HG02763 (cell line): ENCODE results near the gene FAM241B.

ENCODE experiments used
- ATAC-seq: cut with Tn5 transposase; IDR thresholded peaks from one replicate; pipeline ENCODE4 v1.9.1; 2021; ENCODE audit warnings: mild to moderate bottlenecking, moderate library complexity; ENCODE audit not compliant: unreplicated experiment

FAM241B gene

DNA sequence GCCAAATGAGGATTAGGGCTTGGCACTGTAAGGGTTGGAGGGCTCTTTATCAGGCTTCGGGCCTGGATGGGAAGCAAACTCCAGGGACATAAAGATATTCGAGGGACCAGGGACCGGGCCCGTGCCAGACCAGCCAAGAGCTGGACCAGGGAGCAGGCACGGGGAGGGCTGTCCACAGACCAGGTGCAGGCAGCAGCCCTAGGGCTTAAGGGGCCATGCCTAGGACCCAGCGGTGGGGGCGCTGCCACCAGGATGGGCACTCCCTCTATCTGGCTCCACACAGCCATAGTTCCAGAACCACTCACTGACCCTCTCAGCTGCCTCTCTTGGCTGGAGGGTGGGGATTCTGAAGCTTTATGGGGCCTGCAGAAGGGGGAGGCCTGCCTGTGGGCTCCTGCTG is 32.9 kb downstream of the FAM241B start:
- no peak for ATAC-seq

DNA sequence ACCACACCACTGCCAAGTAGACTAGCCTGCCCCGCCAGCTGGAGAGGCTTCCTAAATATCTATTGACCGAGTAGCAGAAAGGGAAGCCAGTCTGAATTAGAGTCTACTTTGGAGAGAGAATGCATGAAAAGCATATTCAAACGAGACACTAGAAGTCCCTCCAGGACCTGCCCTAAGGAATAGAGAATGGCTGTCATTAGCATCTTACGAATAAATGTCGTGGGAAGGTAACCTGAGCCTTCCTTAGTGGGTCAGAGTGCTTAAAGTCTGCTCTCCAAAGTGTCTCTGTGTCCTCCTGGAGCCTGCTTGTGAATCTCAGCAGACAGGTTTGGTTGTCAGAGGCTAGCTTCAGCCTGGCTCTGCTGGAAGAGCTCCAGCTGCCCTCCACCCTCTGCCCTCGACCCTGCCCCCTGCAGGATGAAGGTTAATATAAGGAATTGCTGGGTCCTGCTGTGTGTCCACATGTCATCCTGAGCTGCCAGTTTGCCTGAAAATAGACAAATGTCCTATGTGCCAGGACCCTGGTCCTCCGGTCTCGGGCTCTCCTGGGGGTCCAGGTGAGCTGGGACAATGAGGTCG is 33.4 kb downstream of the FAM241B start:
- ATAC-seq = no peak

DNA sequence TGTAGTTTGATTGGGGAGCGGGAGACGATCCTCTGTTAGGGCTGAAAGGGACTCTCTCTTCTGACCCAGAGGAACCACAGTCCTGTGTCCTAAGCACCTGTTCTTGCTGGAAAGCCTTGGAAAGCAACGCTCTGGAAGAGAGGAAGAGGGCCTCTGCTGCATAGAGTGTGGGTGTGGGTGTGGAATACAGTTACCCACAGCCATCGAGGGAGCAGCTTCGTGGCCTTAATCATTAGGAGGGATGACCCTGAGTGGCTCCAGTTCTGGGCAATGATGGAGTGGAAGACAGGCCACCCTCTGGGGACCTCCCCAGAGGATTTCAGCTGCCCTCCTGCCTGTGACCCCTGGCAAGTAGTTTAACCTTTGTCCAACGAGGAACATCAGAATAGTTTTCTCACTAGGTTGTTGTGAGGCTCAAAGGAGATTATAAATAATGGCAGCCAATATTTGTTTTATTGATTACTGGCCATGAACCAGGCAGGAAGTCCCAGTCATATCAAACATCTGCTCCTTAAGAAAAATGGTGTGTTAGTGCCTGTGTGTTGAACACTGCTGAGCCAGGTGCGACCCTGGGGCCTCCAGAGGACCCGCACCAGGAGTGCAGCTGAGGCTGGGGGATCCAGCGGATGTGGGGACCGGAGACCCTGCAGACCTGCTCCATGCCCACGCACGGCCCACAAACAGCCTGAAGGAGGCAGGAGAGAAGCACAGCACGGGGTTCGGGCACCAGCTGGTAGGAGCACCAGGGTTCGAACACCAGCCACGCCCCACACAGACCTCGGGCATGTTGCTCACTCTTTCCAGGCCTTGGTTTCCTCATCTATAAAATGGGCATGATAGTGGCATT is 35.6 kb downstream of the FAM241B start:
- ATAC-seq = no peak

DNA sequence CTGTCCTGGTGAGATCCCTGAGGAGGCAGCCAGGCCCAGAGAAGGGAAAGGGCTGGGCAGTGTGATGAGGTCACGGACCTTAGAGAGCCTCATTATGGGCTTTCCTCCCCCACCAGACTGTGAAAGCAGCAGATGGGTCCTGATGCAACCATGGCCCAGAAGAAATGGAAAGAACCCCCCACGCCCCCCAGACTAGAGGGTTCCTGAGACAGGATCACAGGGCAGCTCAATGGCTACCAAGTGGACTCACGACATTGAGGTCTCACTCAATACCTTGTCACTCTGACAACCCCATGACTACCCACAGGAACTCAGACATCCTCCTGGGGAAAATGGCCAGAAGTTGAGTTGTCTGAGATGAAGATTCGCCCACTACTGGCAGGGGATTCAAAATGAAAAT is 36.7 kb downstream of the FAM241B start:
- ATAC-seq = no peak

DNA sequence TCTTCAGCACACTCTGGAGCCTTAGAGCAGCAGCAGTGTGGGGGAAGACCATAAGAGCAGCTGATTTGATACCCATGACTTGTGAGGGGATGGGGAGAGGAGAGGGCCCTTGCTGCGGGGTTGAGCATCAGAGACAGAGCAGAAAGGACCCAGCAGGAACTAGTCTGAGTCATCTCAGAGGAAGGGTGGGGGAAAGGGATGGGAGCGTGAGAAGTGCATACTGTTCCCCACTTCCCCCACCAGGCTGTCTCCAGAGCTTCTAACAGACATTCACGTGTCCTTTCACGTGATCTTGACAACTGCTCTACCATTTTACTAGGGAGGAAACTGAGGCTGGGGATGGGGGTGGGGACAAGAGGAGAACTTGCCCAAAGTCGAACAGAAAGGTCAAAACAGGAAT is 38.7 kb downstream of the FAM241B start:
- no peak for ATAC-seq

DNA sequence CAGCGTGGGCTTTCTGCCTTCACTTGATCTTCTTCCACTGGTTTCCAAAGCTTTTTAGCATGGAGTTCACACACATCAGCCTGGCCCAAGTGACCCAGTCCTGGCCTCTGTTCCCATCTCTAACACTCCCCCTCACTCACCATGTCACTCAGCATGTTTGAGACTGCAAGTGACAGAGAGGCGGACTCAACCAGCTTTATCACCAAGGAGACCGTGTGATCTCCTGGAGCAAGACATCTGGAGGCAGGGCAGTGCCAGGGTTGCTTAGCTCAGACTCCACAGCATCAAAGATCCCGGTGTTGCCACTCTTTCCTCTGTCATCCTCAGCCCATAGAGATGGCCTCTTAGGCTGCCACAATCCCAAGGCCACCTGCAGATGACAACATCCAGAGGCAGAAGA is 39.4 kb downstream of the FAM241B start:
- no peak for ATAC-seq

DNA sequence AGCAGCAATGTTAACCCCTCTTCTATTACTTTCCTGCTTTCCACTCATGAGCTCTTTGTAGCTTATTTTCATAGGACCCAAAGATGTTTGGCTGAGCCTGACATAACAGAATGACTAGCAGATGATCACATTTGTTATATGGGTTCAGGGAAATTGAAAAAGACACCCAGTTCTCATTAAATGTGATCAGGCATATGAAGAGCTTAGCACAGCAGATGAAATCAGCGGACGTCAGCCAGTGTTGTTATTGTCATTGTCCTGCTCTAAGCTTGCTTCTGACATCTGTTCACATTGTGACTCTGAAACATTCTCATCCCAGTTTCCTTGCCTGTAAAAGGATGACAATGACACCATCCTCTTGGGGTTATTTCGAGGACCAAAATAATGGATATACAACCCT is 43.5 kb downstream of the FAM241B start:
- no peak for ATAC-seq

DNA sequence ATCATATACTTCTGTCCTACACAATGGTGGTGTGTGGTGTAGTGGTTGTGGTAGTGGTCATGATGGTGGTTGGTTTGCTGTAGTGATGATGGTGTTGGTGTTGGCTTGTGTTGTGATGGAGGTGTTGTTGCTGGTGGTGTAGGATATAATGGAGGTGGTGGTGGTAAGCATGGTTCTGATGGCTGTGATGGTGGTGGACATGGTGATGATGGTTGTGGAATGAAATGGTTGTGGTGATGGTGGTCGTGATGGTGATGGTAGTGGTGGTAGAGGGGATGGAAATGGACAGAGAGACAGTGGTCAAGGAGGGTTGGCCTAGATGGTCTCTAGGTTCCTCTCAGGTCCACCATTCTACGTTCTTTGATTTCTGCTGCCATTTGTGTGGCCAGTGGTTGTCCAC is 44.7 kb downstream of the FAM241B start:
- ATAC-seq = no peak

DNA sequence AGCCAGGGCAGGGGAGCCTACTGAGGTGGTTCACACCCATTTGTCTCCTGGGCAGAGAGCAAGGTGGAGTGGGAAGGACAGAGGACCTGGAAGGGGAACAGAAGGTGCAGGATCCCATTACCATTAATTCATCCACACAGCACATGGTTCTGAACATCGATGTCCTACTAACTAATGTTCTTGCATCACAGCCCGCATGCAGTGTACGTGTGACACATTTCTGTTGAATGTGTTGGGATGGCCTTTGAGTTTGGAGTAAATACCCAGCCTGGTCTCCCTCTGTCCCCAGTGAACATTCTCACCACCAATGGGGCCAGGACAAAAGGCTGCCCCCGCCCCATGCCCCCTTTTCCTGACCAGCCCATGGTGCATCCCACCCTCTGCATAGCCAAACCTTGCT is 46.3 kb downstream of the FAM241B start:
- ATAC-seq = no peak

DNA sequence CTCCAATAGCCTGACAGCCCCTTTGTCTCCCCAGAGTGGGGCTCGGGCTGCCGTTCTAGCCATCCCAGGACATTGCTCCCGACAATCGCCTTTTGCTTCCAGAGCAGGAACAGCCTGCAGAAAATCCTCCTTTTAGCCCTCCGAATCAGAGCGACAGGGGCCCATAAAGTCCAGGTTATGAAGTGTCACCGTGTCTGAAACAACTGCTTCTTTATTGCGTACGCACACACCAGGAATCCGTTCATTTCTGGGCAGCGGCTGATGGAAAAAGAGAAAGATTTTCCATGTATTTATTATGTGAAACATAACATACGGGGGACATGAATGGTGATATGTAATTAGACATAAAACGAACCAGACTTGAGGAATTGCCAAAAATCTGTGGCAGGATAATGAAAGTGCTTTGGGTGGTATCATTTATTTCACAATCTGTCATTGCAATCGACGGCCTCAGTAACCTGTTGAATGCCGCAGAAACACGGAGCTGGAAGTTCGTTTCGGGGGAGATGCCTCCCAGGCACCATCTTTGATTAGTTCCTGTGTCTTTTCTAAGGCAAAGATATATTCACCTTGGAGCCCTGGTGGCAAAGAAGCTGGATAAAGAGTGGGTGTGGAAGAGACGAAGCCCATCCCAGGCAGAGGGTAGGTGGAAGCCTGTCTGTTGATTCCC is 48.1 kb downstream of the FAM241B start:
- no peak for ATAC-seq

DNA sequence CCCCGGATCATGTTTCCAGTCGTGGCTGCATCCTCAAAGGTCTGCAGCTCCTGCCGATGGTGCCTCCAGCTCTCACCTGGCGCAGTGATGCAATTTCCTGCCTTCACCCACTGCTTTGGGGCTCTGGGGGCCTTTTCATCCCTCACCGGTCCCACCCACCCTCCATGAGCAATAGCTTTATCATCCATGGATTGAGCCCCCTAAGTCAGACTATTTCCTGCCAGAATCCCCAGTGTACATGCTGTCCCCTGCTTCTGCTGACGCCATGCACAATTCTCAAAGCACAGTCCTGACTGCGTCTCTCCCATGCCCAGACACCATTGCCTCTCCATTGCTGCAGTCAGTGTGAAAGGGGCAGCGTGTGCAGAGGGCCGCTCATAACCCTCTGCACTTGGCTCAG is 49.7 kb downstream of the FAM241B start:
- no peak for ATAC-seq

DNA sequence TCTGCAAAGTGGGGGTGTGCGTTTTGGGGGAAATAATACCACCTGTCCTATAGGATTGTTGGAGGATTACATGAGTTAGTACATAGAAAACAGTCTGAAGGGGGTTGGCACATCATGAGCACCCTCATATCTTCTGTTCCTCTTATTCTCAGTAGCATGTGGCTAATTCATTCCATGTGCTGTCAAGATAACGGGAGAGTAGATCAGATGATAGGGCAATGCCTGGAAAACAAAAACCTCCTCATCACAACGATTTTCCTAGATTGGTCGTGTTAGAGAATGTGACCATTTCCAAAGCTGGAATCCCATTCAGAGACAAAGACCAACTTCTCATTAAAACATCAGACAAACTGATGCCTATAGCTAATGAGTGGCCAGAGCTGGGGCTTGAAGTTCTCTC is 50.6 kb downstream of the FAM241B start:
- no peak for ATAC-seq

DNA sequence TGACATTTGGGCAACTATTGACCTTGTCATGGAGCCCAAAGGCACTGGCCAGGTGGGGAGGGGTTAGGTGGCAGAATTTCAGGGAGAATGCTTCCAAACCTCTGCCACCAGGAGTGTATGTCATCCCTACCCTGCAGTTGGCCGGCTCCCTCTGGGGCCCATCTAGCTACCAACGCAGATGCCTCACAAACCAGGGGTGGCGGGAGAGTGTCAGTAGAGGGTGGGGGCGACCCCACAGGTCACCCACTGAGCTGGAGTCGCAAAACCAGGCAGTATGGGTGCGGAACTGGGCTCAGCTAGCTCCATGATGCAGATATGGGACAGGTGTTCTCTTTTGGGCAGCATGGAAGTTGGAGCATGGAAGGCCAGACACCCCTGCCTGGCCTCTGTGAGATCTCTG is 51.4 kb downstream of the FAM241B start:
- no peak for ATAC-seq

DNA sequence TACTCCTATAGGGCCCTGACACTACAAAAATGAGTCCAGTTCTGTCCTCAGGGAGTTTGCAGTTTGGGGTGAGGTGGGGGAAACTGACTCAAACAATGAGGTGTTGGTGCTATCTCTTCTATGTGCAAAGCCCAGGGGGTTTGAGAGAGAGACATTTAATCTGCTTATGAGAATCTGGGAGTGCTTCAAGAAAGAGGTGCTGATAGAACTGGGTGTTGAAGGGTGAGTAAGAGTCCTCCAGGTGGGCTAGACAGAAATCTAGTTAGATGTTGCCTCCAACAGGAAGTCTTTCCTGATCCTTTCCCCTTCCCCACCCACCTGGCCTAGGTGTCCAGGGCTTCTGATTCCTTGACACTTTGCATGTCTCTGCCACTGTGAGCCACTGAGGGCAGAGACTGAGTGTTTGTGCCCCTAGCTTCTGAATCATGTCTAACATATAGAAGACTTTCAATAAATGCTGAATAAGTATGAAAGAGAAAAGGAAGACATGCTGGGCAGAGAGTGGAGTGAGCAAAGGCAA is 53.0 kb downstream of the FAM241B start:
- ATAC-seq = no peak
